ENCODE data around the gene KAT8. TPM values are rescaled to one million over a fixed set of nuclear protein-coding genes. Genes with fewer than 3 reads are reported as not detected.

KAT8 gene
- total and polyA plus RNA-seq, 10 of the 15 experiments (the other 5 are each of a cell fraction or from before 2014, with no cell fraction given) = 5.5 to 55.8 (median 39.6) TPM

GRCh38 chr16:31132303-31132979 lies 15.0 kb downstream of the KAT8 start:
- intact Hi-C loops (cut with micrococcal nuclease; ENCODE audit: unreplicated experiment) = no loop called here
- no peaks in the 10 kb centered on the region for H3K79me2 ChIP-seq (ENCODE audit: control insufficient read depth, insufficient read depth, low read length)
- H3K36me3 ChIP-seq (ENCODE audit: control insufficient read depth in 2 of 2, insufficient read depth in 2 of 2, low read length in 1 of 2) = no peaks in the 10 kb centered on the region; a peak in 2 of 4 replicates

GRCh38 chr16:31133046-31133501 lies 15.6 kb downstream of the KAT8 start:
- H3K4me3 ChIP-seq = no peak overlapping the region
- 53% methylated on average over 6 of the region's 6 CpGs for WGBS (ENCODE audit: insufficient coverage, insufficient replicate concordance, low lambda C conversion rate, missing lambda C conversion rate)
- in situ Hi-C loops (cut with MboI) (no loop called here), intact Hi-C loops (cut with micrococcal nuclease; ENCODE audit: unreplicated experiment) (no loop called here)
- no peak overlapping the region for H3K27ac ChIP-seq (ENCODE audit: control insufficient read depth, insufficient read depth)
- no peaks in the 10 kb centered on the region for H4K20me1 ChIP-seq (ENCODE audit: control insufficient read depth, insufficient read depth)
- ATAC-seq (no peak), DNase-seq (ENCODE audit: low read depth, low spot score) (no peak), FAIRE-seq (no peak)
- TF ChIP-seq FOXM1 (IDR thresholded peaks at IDR 0.05; ENCODE audit: low read depth, low read length) (no peak), YBX1 (IDR thresholded peaks at IDR 0.05) (no peak), NFXL1 (IDR thresholded peaks at IDR 0.05; ENCODE audit: borderline replicate concordance) (no peak), NR2C1 (IDR thresholded peaks at IDR 0.05) (0 out of 2 replicates have a peak, but pooled peaks have one; percentile 9), MAX (IDR thresholded peaks at IDR 0.05; ENCODE audit: low read depth, low read length) (no peak), MTA2 (IDR thresholded peaks at IDR 0.05; ENCODE audit: low read depth) (no peak)
- ChIA-PET CTCF (no interaction called here), RAD21 (ENCODE audit: unreplicated experiment) (no interaction called here), POLR2A (no interaction called here), SMC1A (ENCODE audit: uncharacterized antibody, unreplicated experiment) (no interaction called here)
- no peak overlapping the region for H3K9ac ChIP-seq (ENCODE audit: control insufficient read depth, insufficient read depth, low read length)
- no peaks in the 10 kb centered on the region for H3K4me1 ChIP-seq (ENCODE audit: control insufficient read depth, insufficient read depth, low read length)
- H3K79me2 ChIP-seq (ENCODE audit: control insufficient read depth, insufficient read depth, low read length) = no peaks in the 10 kb centered on the region
- no peaks in the 10 kb centered on the region for H3K27me3 ChIP-seq (replicated peaks in 1 of 2; ENCODE audit: control insufficient read depth in 2 of 2, insufficient read depth in 2 of 2, low read length in 1 of 2)
- H3K9me3 ChIP-seq (replicated peaks; ENCODE audit: control insufficient read depth, insufficient read depth, low read length) = no peaks in the 10 kb centered on the region
- H3K4me2 ChIP-seq (ENCODE audit: control insufficient read depth, insufficient read depth) = no peak overlapping the region
- H2AFZ ChIP-seq (ENCODE audit: control insufficient read depth, low read depth, low read length) = no peak overlapping the region
- no TSS peak for BruUV-seq (replicated peaks)
- no peaks in the 10 kb centered on the region; a peak in 2 of 4 replicates for H3K36me3 ChIP-seq (ENCODE audit: control insufficient read depth in 2 of 2, insufficient read depth in 2 of 2, low read length in 1 of 2)

More at GRCh38 chr16:31132303-31132979, 15.0 kb downstream of the KAT8 start:
- Histone ChIP-seq H4K20me1 (ENCODE audit: control insufficient read depth, insufficient read depth) (no peaks in the 10 kb centered on the region), H3K4me1 (ENCODE audit: control insufficient read depth, insufficient read depth, low read length) (no peaks in the 10 kb centered on the region), H3K4me2 (ENCODE audit: control insufficient read depth, insufficient read depth) (no peak overlapping the region), H3K9me3 (replicated peaks; ENCODE audit: control insufficient read depth, insufficient read depth, low read length) (no peaks in the 10 kb centered on the region), H3K9ac (ENCODE audit: control insufficient read depth, insufficient read depth, low read length) (no peak overlapping the region), H3K27me3 (replicated peaks in 1 of 2; ENCODE audit: control insufficient read depth in 2 of 2, insufficient read depth in 2 of 2, low read length in 1 of 2) (no peaks in the 10 kb centered on the region), H3K27ac (ENCODE audit: control insufficient read depth, insufficient read depth) (no peak overlapping the region), H2AFZ (ENCODE audit: control insufficient read depth, low read depth, low read length) (no peak overlapping the region), H3K4me3 (no peak overlapping the region)
- BruUV-seq (replicated peaks) = no TSS peak
- ATAC-seq (no peak), FAIRE-seq (no peak), DNase-seq (ENCODE audit: low read depth, low spot score) (no peak)
- ChIA-PET RAD21 (ENCODE audit: unreplicated experiment) (no interaction called here), SMC1A (ENCODE audit: uncharacterized antibody, unreplicated experiment) (no interaction called here), POLR2A (no interaction called here), CTCF (no interaction called here)
- TF ChIP-seq POLR2A (IDR thresholded peaks at IDR 0.05; ENCODE audit: low read depth, low read length) (peak; percentile 34; the same call in 1 of the 2 replicates), ASH2L (IDR thresholded peaks at IDR 0.05; ENCODE audit: borderline replicate concordance, low read depth) (no peak)
- 77% methylated on average over 18 of the region's 20 CpGs for WGBS (ENCODE audit: insufficient coverage, insufficient replicate concordance, low lambda C conversion rate, missing lambda C conversion rate)
- in situ Hi-C loops (cut with MboI) = no loop called here

Data from GM12878 (cell line).